WTC11 (cell line): ENCODE measurements around the gene ATMIN. TPM values are rescaled to one million over a fixed set of nuclear protein-coding genes. Genes with fewer than 3 reads are reported as not detected.

Source experiments
- CBFB ChIP-seq: sonication (generic); formaldehyde crosslinking; IDR thresholded peaks from 2 replicates; pipeline ENCODE4 v1.8.1; 2022; ENCODE audit warnings: mild to moderate bottlenecking, low read depth, missing genetic modification reagents
- CREB1 ChIP-seq: sonication (generic); formaldehyde crosslinking; IDR thresholded peaks from 2 replicates; pipeline ENCODE4 v1.8.0; 2023; ENCODE audit warnings: mild to moderate bottlenecking, missing genetic modification reagents
- ETV6 ChIP-seq: sonication (generic); formaldehyde crosslinking; IDR thresholded peaks from 2 replicates; pipeline ENCODE4 v1.8.1; 2022; ENCODE audit warnings: mild to moderate bottlenecking, missing genetic modification reagents
- FOXP1 ChIP-seq: sonication (generic); formaldehyde crosslinking; IDR thresholded peaks from 2 replicates; pipeline ENCODE4 v1.8.0; 2022; ENCODE audit warnings: missing genetic modification reagents, mild to moderate bottlenecking, moderate library complexity, borderline replicate concordance
- GRHL2 ChIP-seq: fragments of 250-450 bp; sonication (Bioruptor Pico); IDR thresholded peaks from 2 replicates; pipeline ENCODE4 v1.8.0; 2022; ENCODE audit warnings: mild to moderate bottlenecking, moderate library complexity; ENCODE audit not compliant: insufficient replicate concordance, severe bottlenecking
- IRF2 ChIP-seq: sonication (generic); formaldehyde crosslinking; IDR thresholded peaks from 2 replicates; pipeline ENCODE4 v1.8.0; 2022; ENCODE audit warnings: low read depth, missing genetic modification reagents, borderline replicate concordance
- NR1H2 ChIP-seq: sonication (generic); formaldehyde crosslinking; IDR thresholded peaks from 2 replicates; pipeline ENCODE4 v1.9.0; 2021; ENCODE audit warnings: mild to moderate bottlenecking, moderate library complexity, missing genetic modification reagents
- NR2C2 ChIP-seq: sonication (generic); formaldehyde crosslinking; IDR thresholded peaks from 2 replicates; pipeline ENCODE4 v1.8.0; 2022; ENCODE audit warnings: mild to moderate bottlenecking, missing genetic modification reagents
- NR3C1 ChIP-seq: sonication (generic); formaldehyde crosslinking; conservative IDR thresholded peaks from 2 replicates; pipeline ENCODE4 v1.8.1; 2023; ENCODE audit warnings: low read depth, mild to moderate bottlenecking, missing genetic modification reagents
- RORB ChIP-seq: fragments of 250-450 bp; sonication (Bioruptor Pico); IDR thresholded peaks from 2 replicates; pipeline ENCODE4 v1.9.0; 2021; ENCODE audit warnings: mild to moderate bottlenecking
- TEAD1 ChIP-seq: sonication (generic); formaldehyde crosslinking; IDR thresholded peaks from 2 replicates; pipeline ENCODE4 v1.8.0; 2022; ENCODE audit warnings: mild to moderate bottlenecking, missing genetic modification reagents
- TEAD4 ChIP-seq: sonication (generic); formaldehyde crosslinking; IDR thresholded peaks from 2 replicates; pipeline ENCODE4 v1.8.0; 2022; ENCODE audit warnings: mild to moderate bottlenecking, missing genetic modification reagents
- ZNF138 ChIP-seq: sonication (generic); formaldehyde crosslinking; conservative IDR thresholded peaks from 2 replicates; pipeline ENCODE4 v1.8.1; 2022; ENCODE audit warnings: mild to moderate bottlenecking, moderate library complexity, missing genetic modification reagents
- ZNF396 ChIP-seq: fragments of 250-450 bp; sonication (Bioruptor Pico); IDR thresholded peaks from 2 replicates; pipeline ENCODE4 v1.8.0; 2021; ENCODE audit warnings: mild to moderate bottlenecking, moderate library complexity, borderline replicate concordance
- ZNF671 ChIP-seq: fragments of 250-450 bp; sonication (Bioruptor Pico); IDR thresholded peaks from 2 replicates; pipeline ENCODE4 v1.8.0; 2021; ENCODE audit warnings: mild to moderate bottlenecking
- total RNA-seq: library from RNA; stranded (reverse); gene quantifications from 3 replicates; pipeline ENCODE4 v1.2.3, GENCODE V29; 2021
- TF ChIP-seq, protein P1 (sequence below): fragments of 250-450 bp; sonication (Bioruptor Pico); IDR thresholded peaks from 2 replicates; pipeline ENCODE4 v1.9.0; 2021; ENCODE audit warnings: mild to moderate bottlenecking
- TF ChIP-seq, protein P2 (sequence below): sonication (generic); formaldehyde crosslinking; IDR thresholded peaks from 2 replicates; pipeline ENCODE4 v1.8.1; 2023; ENCODE audit warnings: mild to moderate bottlenecking, missing genetic modification reagents, moderate library complexity
- TF ChIP-seq, protein P3 (sequence below): fragments of 250-450 bp; sonication (Bioruptor Pico); IDR thresholded peaks from 2 replicates; pipeline ENCODE4 v2.1.2; 2022; ENCODE audit warnings: mild to moderate bottlenecking, moderate library complexity
- TF ChIP-seq, protein P4 (sequence below): fragments of 250-450 bp; sonication (Bioruptor Pico); IDR thresholded peaks from 2 replicates; pipeline ENCODE4 v1.9.0; 2021; ENCODE audit warnings: mild to moderate bottlenecking, borderline replicate concordance
- TF ChIP-seq, protein P5 (sequence below): sonication (generic); formaldehyde crosslinking; IDR thresholded peaks from 2 replicates; pipeline ENCODE4 v1.8.1; 2022; ENCODE audit warnings: mild to moderate bottlenecking, moderate library complexity, missing genetic modification reagents
- TF ChIP-seq, protein P6 (sequence below): sonication (generic); formaldehyde crosslinking; IDR thresholded peaks from 2 replicates; pipeline ENCODE4 v1.8.0; 2022; ENCODE audit warnings: mild to moderate bottlenecking, missing genetic modification reagents
- TF ChIP-seq, protein P7 (sequence below): sonication (generic); formaldehyde crosslinking; IDR thresholded peaks from 2 replicates; pipeline ENCODE4 v1.8.0; 2022; ENCODE audit warnings: missing genetic modification reagents
- TF ChIP-seq, protein P8 (sequence below): sonication (generic); formaldehyde crosslinking; IDR thresholded peaks from 2 replicates; pipeline ENCODE4 v1.8.0; 2022; ENCODE audit warnings: mild to moderate bottlenecking, missing genetic modification reagents

Gene ATMIN
- total RNA-seq, 1 experiment from 2014 or later, result 43.1 TPM

DNA sequence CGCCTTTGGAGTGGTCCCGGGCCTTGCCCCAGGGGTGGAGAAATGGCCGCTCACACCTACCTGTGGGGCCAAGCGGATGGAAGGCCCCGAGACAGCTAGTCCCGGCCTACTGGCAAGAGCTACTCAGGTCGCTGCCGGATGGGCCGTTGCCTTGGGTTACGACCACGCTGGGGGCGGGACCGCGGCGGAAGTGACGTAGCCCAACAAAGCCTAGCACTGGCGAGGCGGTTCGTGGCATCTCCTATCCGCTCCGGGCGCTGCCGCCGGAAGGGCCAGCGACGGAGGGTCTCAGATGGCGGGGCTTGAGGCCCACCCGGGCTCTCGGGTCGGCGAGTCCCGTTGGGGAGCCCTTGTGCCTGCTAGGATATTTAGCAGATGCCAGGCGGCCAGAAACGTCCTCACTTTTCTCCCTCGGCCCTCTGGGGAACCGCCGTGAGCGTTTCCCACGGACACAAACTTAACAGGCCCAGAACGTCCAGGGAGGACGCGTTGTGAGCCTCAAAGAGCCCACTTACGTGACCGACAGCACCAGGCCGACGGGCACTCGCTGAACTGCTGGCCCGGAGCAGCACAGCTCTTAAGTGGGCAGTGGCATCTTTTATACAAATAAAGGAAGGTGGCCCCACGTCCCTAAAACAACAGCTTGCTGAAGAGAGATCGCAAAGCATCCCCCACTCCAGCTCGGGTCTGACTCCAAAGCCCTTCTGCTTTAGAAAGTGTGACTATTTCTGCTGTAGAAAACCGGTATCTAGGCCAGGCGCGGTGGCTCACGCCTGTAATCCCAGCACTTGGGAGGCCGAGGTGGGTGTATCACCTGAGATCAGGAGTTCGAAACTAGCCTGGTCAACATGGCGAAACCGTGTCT, 41.7 kb downstream of the ATMIN start, which contains the start of gene C16orf46 (continued):
- TF ChIP-seq, protein P1, sequence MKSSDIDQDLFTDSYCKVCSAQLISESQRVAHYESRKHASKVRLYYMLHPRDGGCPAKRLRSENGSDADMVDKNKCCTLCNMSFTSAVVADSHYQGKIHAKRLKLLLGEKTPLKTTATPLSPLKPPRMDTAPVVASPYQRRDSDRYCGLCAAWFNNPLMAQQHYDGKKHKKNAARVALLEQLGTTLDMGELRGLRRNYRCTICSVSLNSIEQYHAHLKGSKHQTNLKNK (CRISPR knock-in tag), result no peak
- TF ChIP-seq, protein P2, sequence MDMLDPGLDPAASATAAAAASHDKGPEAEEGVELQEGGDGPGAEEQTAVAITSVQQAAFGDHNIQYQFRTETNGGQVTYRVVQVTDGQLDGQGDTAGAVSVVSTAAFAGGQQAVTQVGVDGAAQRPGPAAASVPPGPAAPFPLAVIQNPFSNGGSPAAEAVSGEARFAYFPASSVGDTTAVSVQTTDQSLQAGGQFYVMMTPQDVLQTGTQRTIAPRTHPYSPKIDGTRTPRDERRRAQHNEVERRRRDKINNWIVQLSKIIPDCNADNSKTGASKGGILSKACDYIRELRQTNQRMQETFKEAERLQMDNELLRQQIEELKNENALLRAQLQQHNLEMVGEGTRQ (CRISPR knock-in tag), result no peak
- TF ChIP-seq NR1H2 (CRISPR knock-in tag) (no peak), IRF2 (no peak), ZNF671 (CRISPR knock-in tag) (no peak), NR3C1 (no peak), GRHL2 (CRISPR knock-in tag) (no peak), RORB (no peak), FOXP1 (CRISPR knock-in tag) (peak; percentile 57; the same call in 1 of the 2 replicates), CREB1 (no peak; the same call in 1 of the 2 replicates), ZNF396 (CRISPR knock-in tag) (no peak), NR2C2 (CRISPR knock-in tag) (no peak), CBFB (CRISPR knock-in tag) (no peak), TEAD4 (CRISPR knock-in tag) (no peak), TEAD1 (CRISPR knock-in tag) (no peak), ZNF138 (no peak), ETV6 (CRISPR knock-in tag) (peak; percentile 50; the same call in 1 of the 2 replicates)
- TF ChIP-seq, protein P3, sequence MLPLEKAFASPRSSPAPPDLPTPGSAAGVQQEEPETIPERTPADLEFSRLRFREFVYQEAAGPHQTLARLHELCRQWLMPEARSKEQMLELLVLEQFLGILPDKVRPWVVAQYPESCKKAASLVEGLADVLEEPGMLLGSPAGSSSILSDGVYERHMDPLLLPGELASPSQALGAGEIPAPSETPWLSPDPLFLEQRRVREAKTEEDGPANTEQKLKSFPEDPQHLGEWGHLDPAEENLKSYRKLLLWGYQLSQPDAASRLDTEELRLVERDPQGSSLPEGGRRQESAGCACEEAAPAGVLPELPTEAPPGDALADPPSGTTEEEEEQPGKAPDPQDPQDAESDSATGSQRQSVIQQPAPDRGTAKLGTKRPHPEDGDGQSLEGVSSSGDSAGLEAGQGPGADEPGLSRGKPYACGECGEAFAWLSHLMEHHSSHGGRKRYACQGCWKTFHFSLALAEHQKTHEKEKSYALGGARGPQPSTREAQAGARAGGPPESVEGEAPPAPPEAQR (CRISPR knock-in tag), result no peak
- TF ChIP-seq, protein P4, sequence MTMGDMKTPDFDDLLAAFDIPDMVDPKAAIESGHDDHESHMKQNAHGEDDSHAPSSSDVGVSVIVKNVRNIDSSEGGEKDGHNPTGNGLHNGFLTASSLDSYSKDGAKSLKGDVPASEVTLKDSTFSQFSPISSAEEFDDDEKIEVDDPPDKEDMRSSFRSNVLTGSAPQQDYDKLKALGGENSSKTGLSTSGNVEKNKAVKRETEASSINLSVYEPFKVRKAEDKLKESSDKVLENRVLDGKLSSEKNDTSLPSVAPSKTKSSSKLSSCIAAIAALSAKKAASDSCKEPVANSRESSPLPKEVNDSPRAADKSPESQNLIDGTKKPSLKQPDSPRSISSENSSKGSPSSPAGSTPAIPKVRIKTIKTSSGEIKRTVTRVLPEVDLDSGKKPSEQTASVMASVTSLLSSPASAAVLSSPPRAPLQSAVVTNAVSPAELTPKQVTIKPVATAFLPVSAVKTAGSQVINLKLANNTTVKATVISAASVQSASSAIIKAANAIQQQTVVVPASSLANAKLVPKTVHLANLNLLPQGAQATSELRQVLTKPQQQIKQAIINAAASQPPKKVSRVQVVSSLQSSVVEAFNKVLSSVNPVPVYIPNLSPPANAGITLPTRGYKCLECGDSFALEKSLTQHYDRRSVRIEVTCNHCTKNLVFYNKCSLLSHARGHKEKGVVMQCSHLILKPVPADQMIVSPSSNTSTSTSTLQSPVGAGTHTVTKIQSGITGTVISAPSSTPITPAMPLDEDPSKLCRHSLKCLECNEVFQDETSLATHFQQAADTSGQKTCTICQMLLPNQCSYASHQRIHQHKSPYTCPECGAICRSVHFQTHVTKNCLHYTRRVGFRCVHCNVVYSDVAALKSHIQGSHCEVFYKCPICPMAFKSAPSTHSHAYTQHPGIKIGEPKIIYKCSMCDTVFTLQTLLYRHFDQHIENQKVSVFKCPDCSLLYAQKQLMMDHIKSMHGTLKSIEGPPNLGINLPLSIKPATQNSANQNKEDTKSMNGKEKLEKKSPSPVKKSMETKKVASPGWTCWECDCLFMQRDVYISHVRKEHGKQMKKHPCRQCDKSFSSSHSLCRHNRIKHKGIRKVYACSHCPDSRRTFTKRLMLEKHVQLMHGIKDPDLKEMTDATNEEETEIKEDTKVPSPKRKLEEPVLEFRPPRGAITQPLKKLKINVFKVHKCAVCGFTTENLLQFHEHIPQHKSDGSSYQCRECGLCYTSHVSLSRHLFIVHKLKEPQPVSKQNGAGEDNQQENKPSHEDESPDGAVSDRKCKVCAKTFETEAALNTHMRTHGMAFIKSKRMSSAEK, result no peak
- TF ChIP-seq, protein P5, sequence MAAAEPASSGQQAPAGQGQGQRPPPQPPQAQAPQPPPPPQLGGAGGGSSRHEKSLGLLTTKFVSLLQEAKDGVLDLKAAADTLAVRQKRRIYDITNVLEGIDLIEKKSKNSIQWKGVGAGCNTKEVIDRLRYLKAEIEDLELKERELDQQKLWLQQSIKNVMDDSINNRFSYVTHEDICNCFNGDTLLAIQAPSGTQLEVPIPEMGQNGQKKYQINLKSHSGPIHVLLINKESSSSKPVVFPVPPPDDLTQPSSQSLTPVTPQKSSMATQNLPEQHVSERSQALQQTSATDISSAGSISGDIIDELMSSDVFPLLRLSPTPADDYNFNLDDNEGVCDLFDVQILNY (CRISPR knock-in tag), result peak; percentile 43; the same call in 1 of the 2 replicates
- TF ChIP-seq, protein P6, sequence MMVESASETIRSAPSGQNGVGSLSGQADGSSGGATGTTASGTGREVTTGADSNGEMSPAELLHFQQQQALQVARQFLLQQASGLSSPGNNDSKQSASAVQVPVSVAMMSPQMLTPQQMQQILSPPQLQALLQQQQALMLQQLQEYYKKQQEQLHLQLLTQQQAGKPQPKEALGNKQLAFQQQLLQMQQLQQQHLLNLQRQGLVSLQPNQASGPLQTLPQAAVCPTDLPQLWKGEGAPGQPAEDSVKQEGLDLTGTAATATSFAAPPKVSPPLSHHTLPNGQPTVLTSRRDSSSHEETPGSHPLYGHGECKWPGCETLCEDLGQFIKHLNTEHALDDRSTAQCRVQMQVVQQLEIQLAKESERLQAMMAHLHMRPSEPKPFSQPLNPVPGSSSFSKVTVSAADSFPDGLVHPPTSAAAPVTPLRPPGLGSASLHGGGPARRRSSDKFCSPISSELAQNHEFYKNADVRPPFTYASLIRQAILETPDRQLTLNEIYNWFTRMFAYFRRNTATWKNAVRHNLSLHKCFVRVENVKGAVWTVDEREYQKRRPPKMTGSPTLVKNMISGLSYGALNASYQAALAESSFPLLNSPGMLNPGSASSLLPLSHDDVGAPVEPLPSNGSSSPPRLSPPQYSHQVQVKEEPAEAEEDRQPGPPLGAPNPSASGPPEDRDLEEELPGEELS, result no peak
- TF ChIP-seq, protein P7, sequence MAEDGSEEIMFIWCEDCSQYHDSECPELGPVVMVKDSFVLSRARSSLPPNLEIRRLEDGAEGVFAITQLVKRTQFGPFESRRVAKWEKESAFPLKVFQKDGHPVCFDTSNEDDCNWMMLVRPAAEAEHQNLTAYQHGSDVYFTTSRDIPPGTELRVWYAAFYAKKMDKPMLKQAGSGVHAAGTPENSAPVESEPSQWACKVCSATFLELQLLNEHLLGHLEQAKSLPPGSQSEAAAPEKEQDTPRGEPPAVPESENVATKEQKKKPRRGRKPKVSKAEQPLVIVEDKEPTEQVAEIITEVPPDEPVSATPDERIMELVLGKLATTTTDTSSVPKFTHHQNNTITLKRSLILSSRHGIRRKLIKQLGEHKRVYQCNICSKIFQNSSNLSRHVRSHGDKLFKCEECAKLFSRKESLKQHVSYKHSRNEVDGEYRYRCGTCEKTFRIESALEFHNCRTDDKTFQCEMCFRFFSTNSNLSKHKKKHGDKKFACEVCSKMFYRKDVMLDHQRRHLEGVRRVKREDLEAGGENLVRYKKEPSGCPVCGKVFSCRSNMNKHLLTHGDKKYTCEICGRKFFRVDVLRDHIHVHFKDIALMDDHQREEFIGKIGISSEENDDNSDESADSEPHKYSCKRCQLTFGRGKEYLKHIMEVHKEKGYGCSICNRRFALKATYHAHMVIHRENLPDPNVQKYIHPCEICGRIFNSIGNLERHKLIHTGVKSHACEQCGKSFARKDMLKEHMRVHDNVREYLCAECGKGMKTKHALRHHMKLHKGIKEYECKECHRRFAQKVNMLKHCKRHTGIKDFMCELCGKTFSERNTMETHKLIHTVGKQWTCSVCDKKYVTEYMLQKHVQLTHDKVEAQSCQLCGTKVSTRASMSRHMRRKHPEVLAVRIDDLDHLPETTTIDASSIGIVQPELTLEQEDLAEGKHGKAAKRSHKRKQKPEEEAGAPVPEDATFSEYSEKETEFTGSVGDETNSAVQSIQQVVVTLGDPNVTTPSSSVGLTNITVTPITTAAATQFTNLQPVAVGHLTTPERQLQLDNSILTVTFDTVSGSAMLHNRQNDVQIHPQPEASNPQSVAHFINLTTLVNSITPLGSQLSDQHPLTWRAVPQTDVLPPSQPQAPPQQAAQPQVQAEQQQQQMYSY (CRISPR knock-in tag), result no peak
- TF ChIP-seq, protein P8, sequence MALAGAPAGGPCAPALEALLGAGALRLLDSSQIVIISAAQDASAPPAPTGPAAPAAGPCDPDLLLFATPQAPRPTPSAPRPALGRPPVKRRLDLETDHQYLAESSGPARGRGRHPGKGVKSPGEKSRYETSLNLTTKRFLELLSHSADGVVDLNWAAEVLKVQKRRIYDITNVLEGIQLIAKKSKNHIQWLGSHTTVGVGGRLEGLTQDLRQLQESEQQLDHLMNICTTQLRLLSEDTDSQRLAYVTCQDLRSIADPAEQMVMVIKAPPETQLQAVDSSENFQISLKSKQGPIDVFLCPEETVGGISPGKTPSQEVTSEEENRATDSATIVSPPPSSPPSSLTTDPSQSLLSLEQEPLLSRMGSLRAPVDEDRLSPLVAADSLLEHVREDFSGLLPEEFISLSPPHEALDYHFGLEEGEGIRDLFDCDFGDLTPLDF, result no peak
